ENCODE measurements around the gene TIMM9.

DNA sequence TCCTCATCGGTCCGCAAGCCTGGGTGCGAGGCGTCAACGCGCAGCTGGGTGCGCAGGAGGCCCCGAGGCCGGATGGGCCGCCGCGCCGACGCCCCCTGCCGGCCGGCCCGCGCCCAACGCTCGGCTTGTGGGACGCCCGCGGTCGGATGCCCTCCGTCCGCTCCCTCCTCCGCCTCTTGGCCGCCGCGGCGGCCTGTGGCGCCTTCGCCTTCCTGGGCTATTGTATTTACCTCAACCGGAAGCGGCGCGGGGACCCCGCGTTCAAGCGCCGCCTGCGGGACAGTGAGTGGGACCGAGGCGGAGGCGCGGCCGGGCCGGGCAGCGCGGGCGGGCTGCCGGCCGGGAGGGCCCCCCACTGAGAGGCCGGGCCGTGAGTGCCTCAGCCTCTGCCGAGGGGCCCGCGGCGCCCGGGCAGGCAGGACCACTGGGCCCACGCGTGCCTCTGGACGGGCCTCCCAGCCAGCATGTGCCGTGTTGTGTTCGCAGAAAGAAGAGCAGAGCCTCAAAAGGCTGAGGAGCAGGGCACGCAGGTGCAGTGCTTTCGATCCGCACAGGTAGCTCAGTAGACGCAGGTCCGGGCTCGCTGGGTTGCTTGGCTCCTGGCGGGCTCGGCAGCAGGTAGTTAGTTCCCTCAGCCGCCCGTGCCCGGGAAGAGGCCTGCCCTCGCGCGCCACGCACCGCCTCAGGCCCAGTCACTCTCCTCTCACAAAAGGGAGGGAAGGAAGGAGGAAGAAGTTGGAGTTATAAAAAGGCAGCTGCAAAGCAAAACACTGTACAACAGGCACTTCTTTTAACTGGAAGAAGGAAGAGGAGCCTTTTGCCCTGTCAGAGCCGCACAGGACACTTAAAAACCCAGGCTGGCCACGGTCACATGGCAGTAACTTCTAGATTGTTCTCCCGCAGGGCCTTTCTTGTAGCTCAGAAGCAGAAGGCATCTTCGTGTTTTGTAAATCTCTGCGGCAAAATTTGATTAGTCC, 31.2 kb downstream of the TIMM9 start, which contains the start of gene TOMM20L:
- TF ChIP-seq, protein P1, sequence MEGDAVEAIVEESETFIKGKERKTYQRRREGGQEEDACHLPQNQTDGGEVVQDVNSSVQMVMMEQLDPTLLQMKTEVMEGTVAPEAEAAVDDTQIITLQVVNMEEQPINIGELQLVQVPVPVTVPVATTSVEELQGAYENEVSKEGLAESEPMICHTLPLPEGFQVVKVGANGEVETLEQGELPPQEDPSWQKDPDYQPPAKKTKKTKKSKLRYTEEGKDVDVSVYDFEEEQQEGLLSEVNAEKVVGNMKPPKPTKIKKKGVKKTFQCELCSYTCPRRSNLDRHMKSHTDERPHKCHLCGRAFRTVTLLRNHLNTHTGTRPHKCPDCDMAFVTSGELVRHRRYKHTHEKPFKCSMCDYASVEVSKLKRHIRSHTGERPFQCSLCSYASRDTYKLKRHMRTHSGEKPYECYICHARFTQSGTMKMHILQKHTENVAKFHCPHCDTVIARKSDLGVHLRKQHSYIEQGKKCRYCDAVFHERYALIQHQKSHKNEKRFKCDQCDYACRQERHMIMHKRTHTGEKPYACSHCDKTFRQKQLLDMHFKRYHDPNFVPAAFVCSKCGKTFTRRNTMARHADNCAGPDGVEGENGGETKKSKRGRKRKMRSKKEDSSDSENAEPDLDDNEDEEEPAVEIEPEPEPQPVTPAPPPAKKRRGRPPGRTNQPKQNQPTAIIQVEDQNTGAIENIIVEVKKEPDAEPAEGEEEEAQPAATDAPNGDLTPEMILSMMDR (IDR thresholded peaks at IDR 0.05; ENCODE audit: low read depth, low read length, missing input control) = peak; percentile 76
- TF ChIP-seq, protein P2, sequence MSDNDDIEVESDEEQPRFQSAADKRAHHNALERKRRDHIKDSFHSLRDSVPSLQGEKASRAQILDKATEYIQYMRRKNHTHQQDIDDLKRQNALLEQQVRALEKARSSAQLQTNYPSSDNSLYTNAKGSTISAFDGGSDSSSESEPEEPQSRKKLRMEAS (IDR thresholded peaks at IDR 0.05) = peak; percentile 27
- TF ChIP-seq RAD21 (IDR thresholded peaks at IDR 0.05) (no peak), FOXA1 (IDR thresholded peaks at IDR 0.05) (no peak), SP1 (IDR thresholded peaks at IDR 0.05) (no peak), NR2F2 (IDR thresholded peaks at IDR 0.05) (no peak), YY1 (IDR thresholded peaks at IDR 0.05) (no peak), TAF1 (conservative IDR thresholded peaks at IDR 0.05) (no peak)
